Psoas muscle (tissue), 8 donors: ENCODE data around the gene EIF2S3. TPM values are rescaled to one million over a fixed set of nuclear protein-coding genes. Genes with fewer than 3 reads are reported as not detected.
A peak's percentile ranks its signal among the peaks of the same experiment; 100 is the strongest.

Experiments used
- ATAC-seq, 4 donors: fragments of 200-7000 bp; cut with Tn5 transposase; one replicate each; pipeline ENCODE4 v1.9.1; 2020; ENCODE audit warnings: moderate library complexity in 3 of 4, mild to moderate bottlenecking in 2 of 4
- DNase-seq, 2 donors: peaks; one replicate each; pipeline ENCODE4 v3.0.0-alpha.2; 2020
- H3K27ac ChIP-seq: fragments of 200-600 bp; one replicate; pipeline ENCODE4 v1.8.0; 2022
- H3K27me3 ChIP-seq, 3 donors: fragments of 200-600 bp in 1 of 3; one replicate each; pipeline versions ENCODE4 v1.6.1 to v1.8.0; 2013 to 2022; ENCODE audit warnings: low read length in 2 of 3, mild to moderate bottlenecking in 2 of 3, moderate library complexity in 1 of 3; ENCODE audit not compliant: insufficient read depth in 3 of 3
- H3K36me3 ChIP-seq, 2 donors: fragments of 200-600 bp in 1 of 2; one replicate each; pipeline versions ENCODE4 v1.6.1 to v1.8.0; 2013 to 2022; ENCODE audit warnings: low read depth in 1 of 2, mild to moderate bottlenecking in 1 of 2, moderate library complexity in 1 of 2; ENCODE audit not compliant: insufficient read depth in 1 of 2
- H3K4me1 ChIP-seq: fragments of 200-600 bp; one replicate; pipeline ENCODE4 v1.8.0; 2022
- H3K4me3 ChIP-seq: fragments of 200-600 bp; one replicate; pipeline ENCODE4 v1.8.0; 2022; ENCODE audit warnings: mild to moderate bottlenecking
- H3K9me3 ChIP-seq: fragments of 200-600 bp; one replicate; pipeline ENCODE4 v1.8.0; 2022
- WGBS, 3 donors: extraction: QIAGEN DNeasy Blood & Tissue Kit; methylation state at CpG; one replicate each; pipeline versions ENCODE4 v1.1.6 to v1.1.7; 2013; 5-methylcytosine and 5-hydroxymethylcytosine counted together
- intact Hi-C, 2 donors: fragments of 100-400 bp; cut with DNase I; formaldehyde crosslinking; loops; one replicate each; pipeline versions ENCODE4 v1.11.0 to v1.14.2; 2022
- polyA plus RNA-seq, 3 donors: library from polyadenylated mRNA; stranded (reverse); fragments of 200-250 nt; gene quantifications; one replicate each; pipeline ENCODE4 v1.2.3, GENCODE V29; 2013
- total RNA-seq, 4 donors: library from RNA; stranded (reverse); fragmentation: NEBNext Ultra II Directional in 2 of 4; extraction: Animal tissue kit (Norgen Biotek cat#: 25700) in 2 of 4; gene quantifications; one replicate each; pipeline versions ENCODE4 v1.2.1 to v1.2.4, GENCODE V29; 2021 to 2023
- TF ChIP-seq, protein P1 (sequence below): fragments of 200-600 bp; IDR thresholded peaks from one replicate; pipeline ENCODE4 v1.8.0; 2022; ENCODE audit warnings: antibody characterized with exemption
- donor health status: healthy with polysubstance abuse.
- donor health status: DM: no; HTN: no; CAD: no; lungs with moderate emphysema.
- donor health status: Bipolar disorder and iron deficiency.
- donor health status: healthy.
- donor health status: DM: yes; HTN: yes; CAD: no.
- donor health status: DM: no; HTN: no; CAD: no.
- donor health status: DM: no; HTN: no; CAD: no.
- donor health status: DM: yes; HTN: yes; CAD: no.

Gene EIF2S3
- total and polyA plus RNA-seq, 7 donors: 56.1 to 130 (median 96.6) TPM

DNA sequence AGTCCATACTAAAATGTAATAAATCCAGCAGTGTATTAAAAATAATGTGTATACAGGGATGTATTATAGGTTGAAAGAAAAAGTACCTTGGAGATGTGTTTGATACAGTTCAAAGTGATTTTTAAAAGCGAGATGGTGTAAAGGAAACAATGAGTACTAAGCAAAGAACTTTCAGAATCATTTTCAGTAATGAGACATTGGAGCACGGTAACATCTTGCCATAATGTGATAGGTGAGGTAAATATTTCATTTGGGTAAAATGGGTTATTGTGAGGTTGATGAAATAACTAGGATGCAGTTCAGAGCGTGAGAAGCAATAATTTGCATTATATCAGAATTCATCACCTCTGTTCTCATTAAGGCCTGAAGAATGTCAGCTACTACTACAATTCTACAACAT is 25.9 kb downstream of the EIF2S3 start:
- no peak for DNase-seq
- TF ChIP-seq, protein P1, sequence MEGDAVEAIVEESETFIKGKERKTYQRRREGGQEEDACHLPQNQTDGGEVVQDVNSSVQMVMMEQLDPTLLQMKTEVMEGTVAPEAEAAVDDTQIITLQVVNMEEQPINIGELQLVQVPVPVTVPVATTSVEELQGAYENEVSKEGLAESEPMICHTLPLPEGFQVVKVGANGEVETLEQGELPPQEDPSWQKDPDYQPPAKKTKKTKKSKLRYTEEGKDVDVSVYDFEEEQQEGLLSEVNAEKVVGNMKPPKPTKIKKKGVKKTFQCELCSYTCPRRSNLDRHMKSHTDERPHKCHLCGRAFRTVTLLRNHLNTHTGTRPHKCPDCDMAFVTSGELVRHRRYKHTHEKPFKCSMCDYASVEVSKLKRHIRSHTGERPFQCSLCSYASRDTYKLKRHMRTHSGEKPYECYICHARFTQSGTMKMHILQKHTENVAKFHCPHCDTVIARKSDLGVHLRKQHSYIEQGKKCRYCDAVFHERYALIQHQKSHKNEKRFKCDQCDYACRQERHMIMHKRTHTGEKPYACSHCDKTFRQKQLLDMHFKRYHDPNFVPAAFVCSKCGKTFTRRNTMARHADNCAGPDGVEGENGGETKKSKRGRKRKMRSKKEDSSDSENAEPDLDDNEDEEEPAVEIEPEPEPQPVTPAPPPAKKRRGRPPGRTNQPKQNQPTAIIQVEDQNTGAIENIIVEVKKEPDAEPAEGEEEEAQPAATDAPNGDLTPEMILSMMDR: no peak
- WGBS, 3 donors: 92 to 94% (median 92%) methylated on average over 3 of the region's 3 CpGs

DNA sequence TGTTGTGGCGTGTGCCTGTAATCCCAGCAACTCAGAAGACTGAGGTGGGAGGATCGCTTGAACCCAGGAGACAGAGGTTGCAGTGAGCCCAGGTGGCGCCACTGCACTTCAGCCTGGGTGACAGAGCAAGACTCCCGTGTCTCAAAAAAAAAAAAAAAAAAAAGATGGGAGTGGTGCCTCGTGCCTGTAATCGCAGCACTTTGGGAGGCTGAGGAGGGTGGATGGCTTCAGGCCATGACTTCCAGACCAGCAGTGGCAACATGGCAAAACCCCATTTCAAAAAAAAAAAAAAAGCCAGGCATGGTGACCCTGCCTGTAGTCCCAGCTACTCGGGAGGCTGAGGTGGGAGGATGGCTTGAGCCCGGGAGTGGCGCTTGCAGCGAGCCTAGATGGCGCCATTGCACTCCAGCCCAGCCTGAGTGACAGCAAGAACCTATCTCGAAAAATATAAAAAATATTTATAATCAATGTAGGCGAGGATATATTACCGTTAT is 27.0 kb downstream of the EIF2S3 start:
- 12 to 33% (median 23%) methylated on average over 12 to 14 of the region's 14 CpGs for WGBS, 3 donors
- TF ChIP-seq, protein P1: peak; percentile 42
- no peaks in the 10 kb centered on the region for H3K27me3 ChIP-seq

More for the DNA sequence above, 25.9 kb downstream of the EIF2S3 start:
- ATAC-seq: no peak
- Histone ChIP-seq H3K27ac (no peak overlapping the region), H3K9me3 (no peaks in the 10 kb centered on the region), H3K36me3 (peaks cover 0 to 4% of the 10 kb centered on the region in 2 donors), H3K4me1 (no peaks in the 10 kb centered on the region), H3K27me3 (no peaks in the 10 kb centered on the region), H3K4me3 (no peak overlapping the region)
- intact Hi-C loops: loop anchor here (5.0 to 10.0 kb wide), 2 partner anchors 72 to 164 kb away; no protein-coding TSS in a partner anchor

DNA sequence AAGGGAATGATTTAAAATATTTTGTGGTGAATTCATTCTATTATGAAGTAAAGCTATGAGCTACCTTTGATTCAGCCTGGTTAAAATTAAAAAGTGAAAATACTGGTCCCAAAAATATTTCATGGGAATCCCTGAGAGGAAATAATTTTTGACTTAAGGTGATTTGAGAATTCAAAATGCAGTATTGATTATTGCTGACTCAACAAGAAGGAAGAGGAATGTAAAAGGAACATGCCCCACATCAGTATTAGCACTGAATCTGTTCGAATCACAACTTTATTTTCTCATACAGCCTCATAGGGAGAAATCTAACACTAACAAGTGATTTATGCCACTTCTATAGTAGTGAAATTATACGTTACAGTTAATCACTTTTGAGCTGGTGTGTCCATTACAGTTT is 27.7 kb downstream of the EIF2S3 start:
- H3K9me3 ChIP-seq: no peaks in the 10 kb centered on the region
- WGBS, 3 donors: 78 to 84% (median 84%) methylated on average over 2 of the region's 2 CpGs
- intact Hi-C loops: loop anchor here (5.0 to 10.0 kb wide), 2 partner anchors 70 to 162 kb away; no protein-coding TSS in a partner anchor
- TF ChIP-seq, protein P1: no peak
- H3K36me3 ChIP-seq: peaks cover 0 to 4% of the 10 kb centered on the region in 2 donors
- no peaks in the 10 kb centered on the region for H3K4me1 ChIP-seq
- no peak overlapping the region for H3K27ac ChIP-seq
- DNase-seq: no peak
- no peak overlapping the region for H3K4me3 ChIP-seq
- H3K27me3 ChIP-seq: no peaks in the 10 kb centered on the region
- no peak for ATAC-seq

More for the DNA sequence above, 27.0 kb downstream of the EIF2S3 start:
- H3K4me1 ChIP-seq: no peaks in the 10 kb centered on the region
- H3K27ac ChIP-seq: no peak overlapping the region
- peaks cover 0 to 4% of the 10 kb centered on the region in 2 donors for H3K36me3 ChIP-seq
- intact Hi-C loops: loop anchor here (5.0 to 10.0 kb wide), 2 partner anchors 71 to 163 kb away; no protein-coding TSS in a partner anchor
- no peaks in the 10 kb centered on the region for H3K9me3 ChIP-seq
- peak; percentile 44 to 84 (median 76) for ATAC-seq
- no peak overlapping the region for H3K4me3 ChIP-seq
- peak; percentile 27 to 71 for DNase-seq

DNA sequence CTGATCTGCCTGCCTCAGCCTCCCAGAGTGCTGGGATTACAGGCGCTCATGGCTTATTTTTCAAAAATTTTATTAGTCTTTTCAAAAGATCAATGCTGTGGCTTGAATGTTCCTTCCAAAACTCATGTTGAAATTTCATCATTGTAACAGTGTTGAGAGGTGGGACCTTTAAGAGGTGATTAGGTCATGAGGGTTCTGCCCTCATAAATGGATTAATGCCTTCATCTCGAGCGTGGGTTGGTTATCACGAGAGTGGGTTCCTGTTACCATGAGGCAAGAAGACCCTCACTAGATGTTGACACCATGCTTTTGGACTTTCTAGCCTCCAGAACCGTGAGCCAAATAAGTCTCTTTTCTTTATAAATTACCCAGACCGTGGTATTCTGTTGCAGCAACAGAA is 30.3 kb downstream of the EIF2S3 start:
- TF ChIP-seq, protein P1: no peak

More for the DNA sequence above, 30.3 kb downstream of the EIF2S3 start:
- H3K9me3 ChIP-seq: no peaks in the 10 kb centered on the region
- no peak for ATAC-seq
- H3K27me3 ChIP-seq: no peaks in the 10 kb centered on the region
- H3K4me3 ChIP-seq: no peak overlapping the region
- intact Hi-C loops: loop anchor here in 1 of 2 donors (10.0 kb wide), 1 partner anchor 160 kb away; no protein-coding TSS in a partner anchor
- H3K36me3 ChIP-seq: no peaks in the 10 kb centered on the region
- H3K27ac ChIP-seq: no peak overlapping the region
- WGBS, 3 donors: 65 to 71% (median 67%) methylated on average over 6 of the region's 6 CpGs
- H3K4me1 ChIP-seq: no peaks in the 10 kb centered on the region
- DNase-seq: no peak
